Thymus (tissue), 11 donors: Measurements from ENCODE around the gene COG1. TPM values are rescaled to one million over a fixed set of nuclear protein-coding genes. Genes with fewer than 3 reads are reported as not detected.

Source experiments
- DNase-seq, 9 donors: peaks; one replicate each; pipeline ENCODE4 v3.0.0-alpha.2; 2013; ENCODE audit warnings: low spot score in 9 of 9, low read depth in 6 of 9, missing footprints in 1 of 9
- H3K27ac ChIP-seq, 2 donors: one replicate each; pipeline ENCODE4 v1.5.1; 2013; ENCODE audit warnings: control low read depth in 1 of 2, low read depth in 1 of 2, low read length in 1 of 2, mild to moderate bottlenecking in 1 of 2, moderate library complexity in 1 of 2
- H3K27me3 ChIP-seq, 2 donors: one replicate each; pipeline ENCODE4 v1.5.1; 2013; ENCODE audit warnings: low read length in 1 of 2; ENCODE audit not compliant: control insufficient read depth in 2 of 2, insufficient read depth in 1 of 2
- H3K36me3 ChIP-seq, 2 donors: one replicate each; pipeline ENCODE4 v1.5.1; 2013; ENCODE audit warnings: low read length in 1 of 2, mild to moderate bottlenecking in 1 of 2, moderate library complexity in 1 of 2; ENCODE audit not compliant: control insufficient read depth in 2 of 2, insufficient read depth in 2 of 2
- H3K4me1 ChIP-seq, 2 donors: one replicate each; pipeline ENCODE4 v1.5.1; 2013; ENCODE audit warnings: low read length in 2 of 2; ENCODE audit not compliant: control insufficient read depth in 2 of 2, insufficient read depth in 2 of 2
- H3K4me3 ChIP-seq, 2 donors: one replicate each; pipeline ENCODE4 v1.5.1; 2013; ENCODE audit warnings: low read length in 2 of 2, control low read depth in 1 of 2, mild to moderate bottlenecking in 1 of 2
- H3K9me3 ChIP-seq, 2 donors: one replicate each; pipeline ENCODE4 v1.5.1; 2013; ENCODE audit warnings: low read length in 1 of 2, mild to moderate bottlenecking in 1 of 2; ENCODE audit not compliant: control insufficient read depth in 2 of 2, insufficient read depth in 1 of 2
- WGBS: extraction: QIAGEN DNeasy Blood & Tissue Kit; methylation state at CpG from one replicate; pipeline ENCODE4 v1.1.7; 2013; 5-methylcytosine and 5-hydroxymethylcytosine counted together
- polyA plus RNA-seq: library from polyadenylated mRNA; stranded (reverse); fragments of 200-250 nt; gene quantifications from one replicate; pipeline ENCODE4 v1.2.3, GENCODE V29; 2013
- total RNA-seq: library from RNA; stranded (reverse); fragments of 120-200 nt; gene quantifications from one replicate; pipeline ENCODE4 v1.2.4, GENCODE V29; 2013
- donor health status: healthy.

Gene COG1
- total and polyA plus RNA-seq, 2 donors = 14.3 to 15.7 TPM

DNA sequence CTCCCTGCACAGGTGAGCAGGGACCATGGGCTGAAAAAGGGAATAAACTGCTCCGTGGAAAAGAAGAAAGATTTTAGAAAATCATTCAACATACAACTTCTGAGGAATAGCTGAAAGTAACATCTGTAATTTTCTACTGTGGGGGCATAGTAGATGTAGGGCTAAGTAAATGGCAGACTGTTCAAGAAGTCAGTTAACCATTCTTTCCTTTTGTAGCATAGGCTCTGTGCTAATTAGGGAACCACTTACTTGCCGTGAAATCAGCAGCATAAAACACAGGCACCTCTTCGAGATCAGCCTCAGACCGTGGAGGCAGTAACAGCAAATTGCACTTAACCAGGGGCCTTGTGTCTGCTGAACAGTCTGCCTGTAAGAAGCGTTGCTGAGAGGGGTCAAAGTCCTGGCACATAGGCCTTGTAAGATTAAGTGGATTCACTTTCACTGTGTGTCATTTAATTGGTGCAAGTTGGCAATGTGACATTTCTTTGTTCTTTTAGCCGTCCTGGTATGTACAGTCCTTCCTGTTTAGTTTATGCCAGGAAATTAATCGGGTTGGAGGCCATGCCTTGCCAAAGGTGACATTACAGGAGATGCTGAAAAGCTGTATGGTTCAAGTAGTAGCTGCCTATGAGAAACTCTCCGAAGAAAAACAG, 10.4 kb downstream of the COG1 start:
- H3K36me3 ChIP-seq = peaks cover 82 to 83% of the 10 kb centered on the region in 2 donors
- DNase-seq = peak in 2 of 9 donors; percentile 13 to 27
- no peaks in the 10 kb centered on the region for H3K9me3 ChIP-seq
- no peaks in the 10 kb centered on the region for H3K27me3 ChIP-seq
- no peak overlapping the region for H3K4me3 ChIP-seq
- WGBS = 42% methylated on average over 8 of the region's 8 CpGs
- H3K27ac ChIP-seq = peak overlapping the region; percentile 30 to 48
- peaks cover 0 to 20% of the 10 kb centered on the region in 2 donors for H3K4me1 ChIP-seq

- Histone ChIP-seq H3K4me1 (peaks cover 0 to 20% of the 10 kb centered on the region in 2 donors), H3K36me3 (peaks cover 79 to 82% of the 10 kb centered on the region in 2 donors), H3K27ac (peak overlapping the region; percentile 30 to 77), H3K27me3 (no peaks in the 10 kb centered on the region), H3K4me3 (no peak overlapping the region), H3K9me3 (no peaks in the 10 kb centered on the region)
- WGBS = 37% methylated on average over 10 of the region's 10 CpGs
- peak in 2 of 9 donors; percentile 28 to 51 for DNase-seq
Observed at GRCh38 chr17:73203788-73204479, 11.1 kb downstream of the COG1 start.

DNA sequence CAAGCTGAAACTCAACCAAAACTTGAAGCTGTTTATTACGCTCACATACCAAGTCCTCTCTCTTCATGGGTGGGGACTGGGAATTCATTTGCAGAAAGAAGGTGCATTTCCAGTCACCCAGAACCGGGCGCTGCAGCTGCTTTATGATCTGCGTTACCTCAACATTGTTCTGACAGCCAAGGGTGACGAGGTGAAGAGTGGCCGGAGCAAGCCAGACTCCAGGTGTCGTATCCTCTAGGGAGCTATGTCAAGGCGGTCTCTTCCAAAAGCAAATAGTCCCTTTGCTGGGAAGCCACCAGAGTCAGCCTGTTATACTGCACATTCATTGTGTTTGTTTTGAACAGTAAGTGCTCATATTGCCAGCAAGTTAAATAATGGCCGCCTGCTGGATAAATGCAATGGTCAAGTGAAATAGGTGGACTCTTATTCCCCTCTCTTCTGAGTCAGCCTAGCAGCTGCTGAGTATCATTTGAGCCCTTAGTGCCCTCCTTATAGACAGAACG, 12.7 kb downstream of the COG1 start:
- Histone ChIP-seq H3K27me3 (no peaks in the 10 kb centered on the region), H3K4me3 (no peak overlapping the region), H3K4me1 (peaks cover 0 to 20% of the 10 kb centered on the region in 2 donors), H3K36me3 (peaks cover 74 to 81% of the 10 kb centered on the region in 2 donors), H3K9me3 (no peaks in the 10 kb centered on the region), H3K27ac (peak overlapping the region in 1 of 2 donors; percentile 38)
- 85% methylated on average over 10 of the region's 10 CpGs for WGBS
- DNase-seq = no peak

DNA sequence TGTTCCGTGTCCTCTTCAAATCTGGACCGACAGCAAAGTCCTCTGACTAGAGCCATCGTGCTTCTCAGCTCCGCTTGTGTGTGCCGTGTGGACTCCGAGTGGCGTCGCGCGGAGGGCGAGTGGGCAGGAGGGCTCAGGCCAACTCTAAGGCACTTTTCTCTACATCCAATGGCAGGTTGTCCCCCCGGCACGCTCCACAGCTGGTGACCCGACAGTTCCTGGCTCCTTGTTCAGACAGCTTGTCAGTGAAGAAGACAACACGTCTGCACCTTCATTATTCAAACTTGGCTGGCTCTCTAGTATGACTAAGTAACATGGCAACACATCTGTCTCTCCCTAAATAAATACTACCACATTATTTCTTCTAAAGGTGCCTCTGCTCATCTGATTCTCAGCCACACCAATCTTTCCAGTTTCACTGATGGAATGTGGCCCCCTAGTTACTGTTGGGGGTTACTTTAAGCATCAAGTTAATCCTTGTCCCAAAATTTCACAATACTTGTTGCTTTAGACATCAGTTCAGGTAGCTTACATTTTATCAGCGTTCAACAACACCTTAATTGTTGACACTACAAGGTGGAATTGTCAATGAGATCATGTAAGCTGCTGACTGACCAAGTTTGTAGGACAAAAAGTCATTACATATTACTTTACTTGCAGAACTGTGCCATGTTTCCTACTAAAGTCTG, 15.4 kb downstream of the COG1 start:
- no peak for DNase-seq
- Histone ChIP-seq H3K4me1 (peaks cover 0 to 17% of the 10 kb centered on the region in 2 donors), H3K36me3 (peaks cover 53 to 63% of the 10 kb centered on the region in 2 donors), H3K4me3 (no peak overlapping the region), H3K27ac (peak overlapping the region in 1 of 2 donors; percentile 38), H3K9me3 (no peaks in the 10 kb centered on the region), H3K27me3 (no peaks in the 10 kb centered on the region)
- 96% methylated on average over 16 of the region's 16 CpGs for WGBS

DNA sequence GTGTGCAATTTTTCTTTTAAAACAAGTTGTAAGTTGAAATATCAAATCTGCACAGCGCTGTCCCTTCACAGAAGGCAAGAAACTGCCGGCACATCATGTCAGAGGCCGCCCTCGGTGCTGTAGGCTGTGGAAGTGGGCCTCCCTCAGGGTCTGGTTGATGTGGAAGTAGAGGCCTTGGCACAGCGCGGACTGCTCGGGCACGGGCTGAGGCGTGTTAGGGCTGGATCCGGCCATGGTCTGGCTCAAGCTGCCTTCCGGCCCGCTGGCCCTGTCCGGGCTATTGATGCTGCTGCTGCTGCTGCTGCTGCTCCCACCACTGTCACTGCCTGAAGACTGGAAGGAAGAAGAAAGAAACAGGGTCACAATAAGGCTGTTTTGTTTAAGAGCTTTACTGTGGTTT, 16.6 kb downstream of the COG1 start:
- DNase-seq = no peak
- no peaks in the 10 kb centered on the region for H3K27me3 ChIP-seq
- no peak overlapping the region for H3K4me3 ChIP-seq
- H3K36me3 ChIP-seq = peaks cover 43 to 56% of the 10 kb centered on the region in 2 donors
- no peaks in the 10 kb centered on the region for H3K9me3 ChIP-seq
- H3K27ac ChIP-seq = no peak overlapping the region
- 97% methylated on average over 13 of the region's 13 CpGs for WGBS
- peaks cover 0 to 6% of the 10 kb centered on the region in 2 donors for H3K4me1 ChIP-seq

- H3K36me3 ChIP-seq = peaks cover 42 to 53% of the 10 kb centered on the region in 2 donors
Observed at GRCh38 chr17:73210002-73210678, 17.3 kb downstream of the COG1 start.

DNA sequence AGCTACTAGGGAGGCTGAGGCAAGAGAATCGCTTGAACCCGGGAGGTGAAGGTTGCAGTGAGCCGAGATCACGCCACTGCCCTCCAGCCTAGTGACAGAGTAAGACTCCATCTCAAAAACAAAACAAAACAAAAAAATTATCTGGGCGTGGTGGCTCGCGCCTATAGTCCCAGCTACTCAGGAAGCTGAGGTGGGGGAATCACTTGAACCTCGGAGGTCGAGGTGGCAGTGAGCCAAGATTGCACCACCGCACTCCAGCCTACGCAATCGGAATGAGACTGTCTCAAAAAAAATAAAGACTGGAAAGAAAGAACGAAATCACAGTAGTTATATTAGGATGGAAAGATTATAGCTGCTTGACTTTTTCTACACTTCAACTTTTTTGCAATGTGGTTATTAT, 18.9 kb downstream of the COG1 start:
- Histone ChIP-seq H3K36me3 (peaks cover 37 to 44% of the 10 kb centered on the region in 2 donors), H3K9me3 (no peaks in the 10 kb centered on the region), H3K27me3 (no peaks in the 10 kb centered on the region), H3K4me1 (no peaks in the 10 kb centered on the region), H3K4me3 (no peak overlapping the region), H3K27ac (no peak overlapping the region)
- WGBS = 50% methylated on average over 13 of the region's 13 CpGs
- DNase-seq = no peak

More at GRCh38 chr17:73210002-73210678, 17.3 kb downstream of the COG1 start:
- Histone ChIP-seq H3K9me3 (no peaks in the 10 kb centered on the region), H3K4me1 (peaks cover 0 to 3% of the 10 kb centered on the region in 2 donors), H3K27ac (no peak overlapping the region), H3K27me3 (no peaks in the 10 kb centered on the region), H3K4me3 (no peak overlapping the region)
- DNase-seq = no peak
- WGBS = 90% methylated on average over 8 of the region's 8 CpGs

GRCh38 chr17:73214008-73214407, 21.2 kb downstream of the COG1 start:
- no peak overlapping the region for H3K4me3 ChIP-seq
- no peak overlapping the region for H3K27ac ChIP-seq
- no peaks in the 10 kb centered on the region for H3K9me3 ChIP-seq
- H3K4me1 ChIP-seq = no peaks in the 10 kb centered on the region
- H3K36me3 ChIP-seq = peaks cover 18 to 25% of the 10 kb centered on the region in 2 donors
- no peak for DNase-seq
- no peaks in the 10 kb centered on the region for H3K27me3 ChIP-seq
